ENCODE measurements around the gene WFDC6. TPM values are rescaled to one million over a fixed set of nuclear protein-coding genes. Genes with fewer than 3 reads are reported as not detected.

WFDC6 gene
- total RNA-seq, 1 donor from 2014 or later: not detected

DNA sequence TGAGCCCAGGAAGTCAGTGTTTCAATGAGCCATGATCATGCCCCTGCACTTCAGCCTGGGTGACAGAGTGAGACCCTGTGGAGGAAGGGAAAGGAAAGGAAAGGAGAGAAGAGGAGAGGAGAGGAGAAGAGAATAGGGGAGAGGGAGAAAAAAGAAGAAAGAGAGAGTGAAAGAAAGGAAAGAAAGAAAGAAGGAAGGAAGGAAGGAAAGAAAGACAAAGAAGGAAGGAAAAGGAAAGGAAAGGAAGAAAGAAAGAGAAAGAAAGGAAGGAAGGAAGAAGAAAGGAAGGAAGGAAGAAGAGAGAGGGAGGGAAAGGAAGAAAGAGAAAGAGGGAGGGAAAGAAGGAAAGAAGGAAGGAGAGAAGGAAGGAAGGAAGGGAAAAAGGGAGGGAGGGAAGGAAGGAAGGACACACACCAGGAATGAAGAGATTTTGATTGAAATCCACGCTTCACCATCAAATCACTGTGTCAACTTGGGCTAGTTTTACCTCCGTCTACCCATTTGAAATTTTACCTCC is 25.5 kb upstream of the WFDC6 start:
- DNase-seq: no peak
- Mint-ChIP-seq H3K36me3 (ENCODE audit: unreplicated experiment) (no peaks in the 10 kb centered on the region), H3K4me3 (ENCODE audit: unreplicated experiment) (no peak overlapping the region), H3K27me3 (ENCODE audit: unreplicated experiment) (peaks cover 3% of the 10 kb centered on the region), H3K4me1 (ENCODE audit: low read depth, unreplicated experiment) (no peaks in the 10 kb centered on the region), H3K9me3 (ENCODE audit: unreplicated experiment) (peaks cover 2% of the 10 kb centered on the region), H3K27ac (ENCODE audit: unreplicated experiment) (no peak overlapping the region)
- TF ChIP-seq, protein P1, sequence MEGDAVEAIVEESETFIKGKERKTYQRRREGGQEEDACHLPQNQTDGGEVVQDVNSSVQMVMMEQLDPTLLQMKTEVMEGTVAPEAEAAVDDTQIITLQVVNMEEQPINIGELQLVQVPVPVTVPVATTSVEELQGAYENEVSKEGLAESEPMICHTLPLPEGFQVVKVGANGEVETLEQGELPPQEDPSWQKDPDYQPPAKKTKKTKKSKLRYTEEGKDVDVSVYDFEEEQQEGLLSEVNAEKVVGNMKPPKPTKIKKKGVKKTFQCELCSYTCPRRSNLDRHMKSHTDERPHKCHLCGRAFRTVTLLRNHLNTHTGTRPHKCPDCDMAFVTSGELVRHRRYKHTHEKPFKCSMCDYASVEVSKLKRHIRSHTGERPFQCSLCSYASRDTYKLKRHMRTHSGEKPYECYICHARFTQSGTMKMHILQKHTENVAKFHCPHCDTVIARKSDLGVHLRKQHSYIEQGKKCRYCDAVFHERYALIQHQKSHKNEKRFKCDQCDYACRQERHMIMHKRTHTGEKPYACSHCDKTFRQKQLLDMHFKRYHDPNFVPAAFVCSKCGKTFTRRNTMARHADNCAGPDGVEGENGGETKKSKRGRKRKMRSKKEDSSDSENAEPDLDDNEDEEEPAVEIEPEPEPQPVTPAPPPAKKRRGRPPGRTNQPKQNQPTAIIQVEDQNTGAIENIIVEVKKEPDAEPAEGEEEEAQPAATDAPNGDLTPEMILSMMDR (IDR thresholded peaks at IDR 0.05; ENCODE audit: partially characterized antibody, unreplicated experiment): no peak

DNA sequence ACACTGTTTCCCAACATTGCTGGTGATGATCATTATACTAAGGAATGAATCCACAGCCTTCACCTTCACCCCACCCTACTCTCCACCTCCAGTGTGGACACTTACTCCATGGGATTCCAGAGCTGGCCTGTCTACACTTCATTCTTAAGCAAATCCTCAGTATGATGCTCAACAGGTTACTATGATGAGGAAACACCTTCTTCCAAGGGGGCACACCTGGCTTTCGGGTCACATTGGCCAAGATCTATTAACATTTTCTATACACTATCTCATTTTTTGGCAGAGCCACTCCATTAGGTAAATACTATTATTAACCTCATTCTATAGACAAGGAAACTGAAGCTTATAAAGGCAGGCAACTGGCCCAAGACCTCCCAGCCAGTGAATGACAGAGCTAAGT is 15.9 kb upstream of the WFDC6 start:
- no peak for DNase-seq
- Mint-ChIP-seq H3K27me3 (ENCODE audit: unreplicated experiment) (no peaks in the 10 kb centered on the region), H3K4me3 (ENCODE audit: unreplicated experiment) (no peak overlapping the region), H3K36me3 (ENCODE audit: unreplicated experiment) (no peaks in the 10 kb centered on the region), H3K27ac (ENCODE audit: unreplicated experiment) (no peak overlapping the region), H3K9me3 (ENCODE audit: unreplicated experiment) (no peaks in the 10 kb centered on the region), H3K4me1 (ENCODE audit: low read depth, unreplicated experiment) (no peaks in the 10 kb centered on the region)
- TF ChIP-seq, protein P1 (IDR thresholded peaks at IDR 0.05; ENCODE audit: partially characterized antibody, unreplicated experiment): no peak

DNA sequence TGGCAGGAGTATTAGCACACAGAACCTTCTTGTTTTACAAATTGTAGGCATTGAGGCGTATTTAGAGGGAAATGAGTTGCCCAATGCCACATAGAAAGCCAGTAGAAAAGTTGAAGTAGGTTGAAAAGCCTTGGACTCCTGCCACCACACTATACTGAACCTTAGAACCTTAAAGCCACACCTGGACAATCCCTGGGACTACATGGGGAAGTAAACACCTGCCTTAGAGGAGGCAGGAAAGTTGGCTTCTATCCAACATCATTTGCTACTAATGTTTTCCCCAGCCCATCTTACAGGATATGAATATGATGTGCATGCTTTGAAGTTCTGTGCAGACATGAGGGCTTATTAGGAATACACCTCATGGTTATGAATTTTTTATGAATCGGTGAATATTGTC is 13.2 kb upstream of the WFDC6 start:
- Mint-ChIP-seq H3K4me3 (ENCODE audit: unreplicated experiment) (no peak overlapping the region), H3K4me1 (ENCODE audit: low read depth, unreplicated experiment) (no peaks in the 10 kb centered on the region), H3K36me3 (ENCODE audit: unreplicated experiment) (no peaks in the 10 kb centered on the region), H3K27me3 (ENCODE audit: unreplicated experiment) (no peaks in the 10 kb centered on the region), H3K9me3 (ENCODE audit: unreplicated experiment) (no peaks in the 10 kb centered on the region), H3K27ac (ENCODE audit: unreplicated experiment) (no peak overlapping the region)
- DNase-seq: no peak
- TF ChIP-seq, protein P1 (IDR thresholded peaks at IDR 0.05; ENCODE audit: partially characterized antibody, unreplicated experiment): no peak

DNA sequence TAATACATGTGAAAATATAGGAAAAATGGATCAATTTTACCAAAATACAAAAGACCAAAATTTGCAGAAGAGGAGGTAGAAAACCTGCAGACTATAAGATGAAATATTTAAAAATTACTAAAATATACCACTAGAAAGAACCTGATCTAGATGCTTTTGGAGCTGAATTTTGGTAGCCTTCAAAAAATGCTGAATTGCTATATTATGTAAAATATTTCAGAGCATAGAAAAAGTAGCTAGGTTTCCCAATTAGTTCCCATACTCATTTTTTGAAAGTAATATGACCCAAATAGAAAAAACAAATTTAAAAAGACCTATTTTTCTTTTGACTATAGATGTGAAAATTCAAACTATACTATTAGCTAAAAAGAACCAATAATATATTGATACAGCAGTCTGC is 11.5 kb upstream of the WFDC6 start:
- no peak overlapping the region for H3K4me3 Mint-ChIP-seq (ENCODE audit: unreplicated experiment)
- TF ChIP-seq, protein P1 (IDR thresholded peaks at IDR 0.05; ENCODE audit: partially characterized antibody, unreplicated experiment): no peak

DNA sequence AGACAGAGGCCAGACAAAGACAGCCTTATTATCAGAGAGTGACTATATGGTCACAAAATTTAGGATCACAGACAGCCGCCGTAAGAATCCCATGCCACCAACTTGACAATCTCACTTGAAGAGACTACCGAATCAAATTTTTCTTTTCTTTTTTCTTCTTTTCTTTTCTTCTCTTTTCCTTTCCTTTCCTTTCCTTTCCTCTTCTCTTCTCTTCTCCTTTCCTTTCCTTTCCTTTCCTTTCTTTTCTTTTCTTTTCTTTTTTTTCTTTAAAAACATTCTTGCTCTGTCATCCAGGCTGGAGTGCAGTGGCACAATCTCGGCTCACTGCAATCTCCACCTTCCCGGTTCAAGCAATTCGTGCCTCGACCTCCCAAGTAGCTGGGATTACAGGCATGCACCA is 9.1 kb upstream of the WFDC6 start:
- TF ChIP-seq, protein P1 (IDR thresholded peaks at IDR 0.05; ENCODE audit: partially characterized antibody, unreplicated experiment): no peak
- no peak for DNase-seq
- Mint-ChIP-seq H3K4me3 (ENCODE audit: unreplicated experiment) (no peak overlapping the region), H3K27ac (ENCODE audit: unreplicated experiment) (no peak overlapping the region), H3K36me3 (ENCODE audit: unreplicated experiment) (no peaks in the 10 kb centered on the region), H3K4me1 (ENCODE audit: low read depth, unreplicated experiment) (no peaks in the 10 kb centered on the region), H3K9me3 (ENCODE audit: unreplicated experiment) (peaks cover 2% of the 10 kb centered on the region), H3K27me3 (ENCODE audit: unreplicated experiment) (no peaks in the 10 kb centered on the region)

More for the DNA sequence above, 11.5 kb upstream of the WFDC6 start:
- Mint-ChIP-seq H3K27ac (ENCODE audit: unreplicated experiment) (no peak overlapping the region), H3K27me3 (ENCODE audit: unreplicated experiment) (no peaks in the 10 kb centered on the region), H3K4me1 (ENCODE audit: low read depth, unreplicated experiment) (no peaks in the 10 kb centered on the region), H3K9me3 (ENCODE audit: unreplicated experiment) (no peaks in the 10 kb centered on the region), H3K36me3 (ENCODE audit: unreplicated experiment) (no peaks in the 10 kb centered on the region)
- DNase-seq: no peak
